Spinal cord (tissue), 10 donors: Measurements from ENCODE around the gene EEFSEC. TPM values are rescaled to one million over a fixed set of nuclear protein-coding genes. Genes with fewer than 3 reads are reported as not detected.

Experiments used
- DNase-seq, 6 donors: peaks; one replicate each; pipeline versions ENCODE4 v3.0.0 to v3.0.0-alpha.2; 2013 to 2015; ENCODE audit warnings: low spot score in 6 of 6, low read depth in 4 of 6
- H3K27ac ChIP-seq: one replicate; pipeline ENCODE4 v1.5.1; 2013; ENCODE audit warnings: low read depth, low read length, control low read depth
- H3K27me3 ChIP-seq: one replicate; pipeline ENCODE4 v1.6.1; 2013; ENCODE audit warnings: low read length; ENCODE audit not compliant: control insufficient read depth, insufficient read depth
- H3K36me3 ChIP-seq: one replicate; pipeline ENCODE4 v1.6.1; 2013; ENCODE audit warnings: low read length; ENCODE audit not compliant: control insufficient read depth, insufficient read depth
- H3K4me1 ChIP-seq: one replicate; pipeline ENCODE4 v1.6.1; 2013; ENCODE audit warnings: low read length; ENCODE audit not compliant: control insufficient read depth, insufficient read depth
- H3K4me3 ChIP-seq: one replicate; pipeline ENCODE4 v1.5.1; 2013; ENCODE audit warnings: low read depth, low read length, control low read depth
- H3K9me3 ChIP-seq: one replicate; pipeline ENCODE4 v1.6.1; 2013; ENCODE audit warnings: low read length; ENCODE audit not compliant: control insufficient read depth, insufficient read depth
- WGBS: methylation state at CpG from one replicate; pipeline ENCODE4 v1.1.5; 2013; ENCODE audit warnings: missing lambda C conversion rate; ENCODE audit not compliant: insufficient coverage; 5-methylcytosine and 5-hydroxymethylcytosine counted together
- polyA plus RNA-seq, 2 donors: library from polyadenylated mRNA; unstranded; fragments of 120-200 nt; gene quantifications; one replicate each; pipeline ENCODE4 v1.2.1, GENCODE V29; 2013; ENCODE audit not compliant: insufficient read length in 2 of 2
- total RNA-seq, 2 donors: library from RNA; depleted of rRNA in 1 of 2; stranded (reverse); fragments of 120-200 nt in 1 of 2; fragments of >200 nt in 1 of 2; gene quantifications; one replicate each; pipeline versions ENCODE4 v1.2.3 to v1.2.4, GENCODE V29; 2013 to 2014
- donor health status: healthy.

EEFSEC gene
- total and polyA plus RNA-seq, 4 donors: 6.4 to 29.1 (median 18.3) TPM

DNA sequence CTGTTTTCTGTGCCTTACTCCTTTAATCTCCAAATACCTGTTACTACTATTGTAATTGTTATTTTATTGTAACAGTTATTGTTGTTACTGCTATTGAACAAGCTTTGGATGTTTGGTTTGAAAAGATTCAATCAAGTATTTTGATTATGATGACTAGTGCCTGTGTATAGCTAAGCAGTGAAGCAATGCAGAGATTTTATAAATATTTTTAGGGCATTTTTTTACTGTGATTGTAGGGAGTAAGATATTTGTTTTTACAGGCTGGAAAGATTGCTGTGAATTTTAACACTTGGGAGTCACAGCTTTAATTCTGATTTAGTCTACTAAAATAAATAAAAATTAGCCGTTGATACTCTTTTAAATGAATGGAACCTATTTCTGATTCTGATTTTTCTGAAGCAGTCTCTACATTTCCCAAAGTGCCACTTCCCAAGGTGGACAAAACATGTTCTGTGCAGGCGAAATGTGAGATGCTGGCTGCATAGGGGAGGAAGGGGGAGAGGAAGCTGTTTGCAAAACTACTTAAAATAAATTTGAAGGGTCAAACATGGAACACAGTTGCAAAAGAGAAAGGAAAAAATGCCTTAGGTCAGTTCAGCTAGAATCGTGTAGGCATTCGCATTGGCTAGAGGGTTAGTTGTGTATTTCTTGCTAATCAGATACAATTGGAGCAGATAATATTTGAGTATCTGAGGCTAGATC lies 25.7 kb downstream of the EEFSEC start:
- H3K4me1 ChIP-seq: peaks cover 17% of the 10 kb centered on the region
- no peaks in the 10 kb centered on the region for H3K36me3 ChIP-seq
- no peak overlapping the region for H3K4me3 ChIP-seq
- no peaks in the 10 kb centered on the region for H3K9me3 ChIP-seq
- 93% methylated on average over 2 of the region's 4 CpGs for WGBS
- H3K27me3 ChIP-seq: no peaks in the 10 kb centered on the region
- peak overlapping the region; percentile 43 for H3K27ac ChIP-seq
- DNase-seq: no peak

DNA sequence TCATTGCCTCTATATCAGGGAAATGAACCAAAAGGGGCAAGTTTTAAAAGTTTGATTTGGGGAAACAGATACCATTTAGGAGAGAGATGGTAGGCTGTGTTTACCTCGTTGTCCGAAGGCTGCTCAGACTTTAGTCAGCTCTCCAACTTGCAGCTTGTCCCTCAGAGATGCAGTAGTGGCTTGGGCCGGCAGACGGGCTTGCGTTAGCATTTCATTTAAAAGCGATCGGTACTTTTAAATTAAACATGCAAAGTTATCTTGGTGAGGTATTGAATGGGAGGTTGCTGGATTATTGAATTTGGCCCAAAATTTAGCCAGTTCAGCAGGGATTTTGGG lies 26.2 kb downstream of the EEFSEC start:
- no peak for DNase-seq
- no peaks in the 10 kb centered on the region for H3K36me3 ChIP-seq
- peak overlapping the region; percentile 43 for H3K27ac ChIP-seq
- peaks cover 15% of the 10 kb centered on the region for H3K4me1 ChIP-seq
- no peaks in the 10 kb centered on the region for H3K27me3 ChIP-seq
- 54% methylated on average over 5 of the region's 7 CpGs for WGBS
- H3K9me3 ChIP-seq: no peaks in the 10 kb centered on the region
- H3K4me3 ChIP-seq: no peak overlapping the region

DNA sequence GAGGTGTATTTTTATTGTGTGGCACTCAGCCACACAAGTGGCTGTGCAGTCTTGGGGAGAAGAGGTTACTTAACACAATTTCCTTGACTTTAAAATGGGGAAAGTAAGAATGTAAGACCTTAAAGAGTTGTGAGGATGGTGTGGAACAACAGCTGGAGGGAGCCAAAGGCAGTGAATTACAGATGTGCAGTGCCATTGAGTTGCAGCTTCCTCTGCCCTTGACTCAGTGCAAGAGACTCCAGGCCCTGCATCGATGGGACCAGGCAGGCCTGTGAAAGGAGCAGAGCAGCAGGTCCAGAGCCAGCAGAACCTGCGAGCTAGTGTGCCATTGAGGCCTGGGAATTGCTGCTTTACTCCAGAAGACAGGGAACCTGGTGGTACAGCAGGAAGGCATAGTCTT lies 27.2 kb downstream of the EEFSEC start:
- H3K9me3 ChIP-seq: no peaks in the 10 kb centered on the region
- no peak for DNase-seq
- WGBS: 75% methylated on average over 2 of the region's 2 CpGs

DNA sequence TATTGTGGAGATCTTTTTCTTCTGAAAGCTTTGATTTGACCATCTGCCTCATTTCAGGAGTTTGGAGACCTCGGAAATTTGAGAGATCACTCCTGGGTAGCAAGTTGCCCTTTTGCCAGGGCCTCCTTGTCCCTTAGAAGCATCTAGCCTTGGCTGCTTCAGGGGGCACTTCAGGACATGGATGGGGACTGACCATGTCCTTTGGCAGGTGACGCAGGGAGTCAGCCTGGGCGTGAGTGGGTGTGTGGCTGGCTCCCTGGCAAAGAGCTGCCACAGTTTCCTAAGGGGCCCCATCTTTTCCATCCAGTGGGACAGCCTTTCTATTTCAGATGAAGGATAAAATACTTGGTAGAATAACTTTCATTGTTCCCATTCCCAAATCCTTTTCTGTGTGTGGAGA lies 27.6 kb downstream of the EEFSEC start:
- no peaks in the 10 kb centered on the region for H3K36me3 ChIP-seq
- H3K9me3 ChIP-seq: no peaks in the 10 kb centered on the region
- peaks cover 6% of the 10 kb centered on the region for H3K4me1 ChIP-seq
- no peak overlapping the region for H3K27ac ChIP-seq
- H3K4me3 ChIP-seq: no peak overlapping the region
- WGBS: 100% methylated on average over 3 of the region's 3 CpGs
- no peaks in the 10 kb centered on the region for H3K27me3 ChIP-seq
- DNase-seq: no peak

More for the DNA sequence above, 27.2 kb downstream of the EEFSEC start:
- peak overlapping the region; percentile 29 for H3K27ac ChIP-seq
- H3K27me3 ChIP-seq: no peaks in the 10 kb centered on the region
- peaks cover 9% of the 10 kb centered on the region for H3K4me1 ChIP-seq
- H3K36me3 ChIP-seq: no peaks in the 10 kb centered on the region
- H3K4me3 ChIP-seq: no peak overlapping the region

DNA sequence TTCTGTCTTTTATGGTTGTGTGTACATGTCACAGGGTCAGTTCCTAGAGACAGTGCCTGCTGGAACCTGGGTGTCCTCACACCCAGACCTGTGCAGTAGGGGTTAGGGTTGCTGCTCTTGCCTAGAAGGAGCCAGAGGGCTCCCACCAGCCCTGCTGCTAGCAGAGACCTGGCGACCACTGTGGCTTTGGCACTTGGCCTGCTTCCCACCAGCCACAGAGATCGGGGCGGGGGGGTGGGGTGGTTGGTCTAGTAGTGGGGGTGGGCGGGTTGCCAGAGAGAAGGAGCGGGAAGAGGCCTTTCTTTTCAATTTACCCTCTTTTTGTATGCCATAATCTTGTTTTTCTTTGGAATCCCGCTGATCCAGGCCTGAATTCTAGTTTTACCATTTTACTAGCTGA lies 29.4 kb downstream of the EEFSEC start:
- Histone ChIP-seq H3K36me3 (no peaks in the 10 kb centered on the region), H3K4me3 (no peak overlapping the region), H3K9me3 (no peaks in the 10 kb centered on the region), H3K27ac (no peak overlapping the region), H3K4me1 (peaks cover 6% of the 10 kb centered on the region), H3K27me3 (no peaks in the 10 kb centered on the region)
- no peak for DNase-seq
- no CpG with 5 or more reads among the region's 6 CpGs for WGBS

DNA sequence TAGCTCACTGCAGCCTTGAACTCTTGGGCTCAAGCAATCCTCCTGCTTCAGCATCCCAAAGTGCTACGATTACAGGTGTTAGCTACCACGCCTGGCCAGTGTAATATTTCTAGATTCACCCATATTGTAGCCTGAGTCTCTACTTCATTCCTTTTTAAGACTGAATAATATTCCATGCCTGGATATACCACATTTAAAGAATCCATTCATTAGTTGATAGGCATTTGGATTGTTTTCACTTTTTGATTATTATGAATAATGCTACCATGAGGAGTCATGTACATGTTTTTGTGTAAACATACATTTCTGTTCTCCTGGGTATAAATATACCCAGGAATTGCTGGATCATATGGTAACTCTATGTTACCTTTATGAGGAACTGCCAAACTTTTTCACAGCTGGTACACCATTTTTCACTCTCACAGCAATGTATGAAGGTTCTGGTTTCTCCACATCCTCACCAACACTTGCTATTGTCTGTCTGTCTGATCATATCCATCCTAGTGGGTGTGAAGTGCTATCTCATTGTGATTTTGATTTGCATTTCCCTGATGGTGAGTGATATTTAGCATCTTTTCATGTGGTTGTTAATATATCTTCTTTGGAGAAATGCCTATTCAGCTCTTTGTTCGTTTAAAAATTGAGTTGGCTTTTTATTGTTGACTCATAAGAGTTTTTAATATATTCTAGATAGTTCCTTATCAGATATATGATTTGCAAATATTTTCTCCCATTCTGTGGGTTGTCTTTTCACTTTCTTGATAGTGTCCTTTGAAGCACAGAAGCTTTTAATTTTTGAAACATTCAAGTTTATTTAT lies 32.6 kb downstream of the EEFSEC start:
- H3K4me1 ChIP-seq: peaks cover 7% of the 10 kb centered on the region
- WGBS: 100% methylated on average over 2 of the region's 3 CpGs
- H3K36me3 ChIP-seq: no peaks in the 10 kb centered on the region
- no peak for DNase-seq
- no peaks in the 10 kb centered on the region for H3K9me3 ChIP-seq
- H3K27ac ChIP-seq: no peak overlapping the region
- no peaks in the 10 kb centered on the region for H3K27me3 ChIP-seq
- no peak overlapping the region for H3K4me3 ChIP-seq

DNA sequence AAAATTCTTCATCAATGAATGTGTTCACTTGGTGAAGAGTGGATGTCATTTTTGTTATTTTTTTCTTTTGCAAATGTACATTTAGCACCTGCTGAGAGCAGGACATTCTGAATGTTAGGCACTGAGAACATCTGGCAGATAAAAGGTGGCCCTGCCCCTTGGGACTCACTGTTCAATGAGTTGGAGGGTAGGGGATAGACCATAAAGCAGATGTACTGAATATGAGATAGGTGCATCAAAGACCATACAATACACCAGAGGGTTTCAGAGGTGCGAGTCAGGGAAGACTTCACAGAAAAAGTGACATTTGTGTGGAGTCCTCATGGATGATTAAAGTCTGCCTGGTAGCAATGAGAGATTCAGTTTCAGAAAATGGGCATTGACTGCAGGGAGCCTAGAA lies 34.2 kb downstream of the EEFSEC start:
- H3K4me3 ChIP-seq: no peak overlapping the region
- peaks cover 4% of the 10 kb centered on the region for H3K4me1 ChIP-seq
- 89% methylated on average over 1 of the region's 1 CpG for WGBS
- peak in 1 of 6 donors; percentile 8 for DNase-seq
- H3K36me3 ChIP-seq: no peaks in the 10 kb centered on the region
- H3K27ac ChIP-seq: no peak overlapping the region
- no peaks in the 10 kb centered on the region for H3K27me3 ChIP-seq
- H3K9me3 ChIP-seq: no peaks in the 10 kb centered on the region

DNA sequence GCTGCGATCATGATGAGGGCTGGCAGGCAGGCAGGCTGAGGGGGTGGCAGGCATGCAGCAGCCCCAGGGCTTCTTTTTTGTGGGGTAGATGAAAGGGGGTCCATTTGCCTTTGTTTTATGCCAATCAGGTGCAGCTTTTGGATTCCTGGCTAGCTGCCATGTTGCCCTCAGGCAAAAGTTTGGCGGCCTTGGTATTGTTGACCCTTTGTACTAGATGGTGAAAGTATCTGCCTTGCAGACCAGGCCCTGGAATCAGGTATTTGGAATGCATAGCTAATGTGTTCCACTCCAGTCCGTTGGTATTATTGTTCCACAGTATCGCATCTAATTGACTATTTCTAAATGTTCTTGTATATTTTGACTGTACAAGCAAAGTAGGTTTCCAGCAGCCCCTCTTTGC lies 35.0 kb downstream of the EEFSEC start:
- Histone ChIP-seq H3K9me3 (no peaks in the 10 kb centered on the region), H3K4me1 (peaks cover 7% of the 10 kb centered on the region), H3K27ac (no peak overlapping the region), H3K36me3 (no peaks in the 10 kb centered on the region), H3K27me3 (no peaks in the 10 kb centered on the region), H3K4me3 (no peak overlapping the region)
- WGBS: 67% methylated on average over 2 of the region's 4 CpGs
- no peak for DNase-seq

DNA sequence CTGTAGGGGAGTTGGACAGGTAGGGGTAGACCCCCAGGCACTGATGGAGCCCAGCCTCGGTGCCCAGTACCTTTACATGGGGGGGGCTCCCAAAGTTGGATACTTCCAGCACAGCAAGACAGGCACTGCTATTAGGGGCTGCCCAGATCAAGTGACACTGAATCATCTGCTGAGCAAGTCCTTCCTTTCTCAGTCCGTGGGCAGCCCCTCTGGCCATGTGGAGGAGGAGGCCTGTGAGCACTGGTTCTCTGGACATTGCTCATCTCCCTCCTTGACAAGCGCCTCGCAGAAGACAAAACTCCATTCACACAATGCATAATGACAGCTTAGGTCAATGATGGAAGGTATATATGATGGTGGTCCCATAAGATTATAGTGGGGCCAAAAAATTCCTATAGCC lies 35.7 kb downstream of the EEFSEC start:
- Histone ChIP-seq H3K27me3 (no peaks in the 10 kb centered on the region), H3K36me3 (no peaks in the 10 kb centered on the region), H3K27ac (no peak overlapping the region), H3K4me1 (peaks cover 7% of the 10 kb centered on the region), H3K9me3 (no peaks in the 10 kb centered on the region), H3K4me3 (no peak overlapping the region)
- DNase-seq: no peak
- 100% methylated on average over 1 of the region's 4 CpGs for WGBS

DNA sequence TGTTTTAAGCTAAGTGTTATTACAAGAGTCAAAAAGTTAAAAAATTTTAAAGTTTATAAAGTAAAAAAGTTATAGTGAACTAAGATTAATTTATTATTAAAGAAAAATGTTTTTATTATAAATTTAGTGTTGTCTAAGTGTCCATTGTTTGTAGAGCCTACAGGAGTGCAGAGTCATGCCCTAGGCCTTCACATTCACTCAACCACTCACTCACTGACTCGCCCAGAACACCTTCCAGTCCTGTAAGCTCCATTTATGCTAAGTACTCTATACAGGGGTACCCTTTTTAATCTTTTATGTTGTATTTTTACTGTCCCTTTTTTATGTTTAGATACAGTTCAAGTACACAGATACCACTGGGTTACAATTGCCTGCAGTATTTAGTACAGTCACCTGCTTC lies 37.2 kb downstream of the EEFSEC start:
- WGBS: no CpG with 5 or more reads among the region's 1 CpG
- no peaks in the 10 kb centered on the region for H3K36me3 ChIP-seq
- no peak overlapping the region for H3K4me3 ChIP-seq
- no peaks in the 10 kb centered on the region for H3K27me3 ChIP-seq
- no peaks in the 10 kb centered on the region for H3K9me3 ChIP-seq
- no peak overlapping the region for H3K27ac ChIP-seq
- H3K4me1 ChIP-seq: peaks cover 9% of the 10 kb centered on the region
- no peak for DNase-seq
